Mesodermal cell (in vitro differentiated cells): ENCODE data around the gene FBXO33. TPM values are rescaled to one million over a fixed set of nuclear protein-coding genes. Genes with fewer than 3 reads are reported as not detected.

Experiments used
- H3K27ac ChIP-seq: 2 replicates; pipeline ENCODE4 v1.7.0; 2013; ENCODE audit warnings: mild to moderate bottlenecking, low read depth, low read length, moderate library complexity; ENCODE audit not compliant: severe bottlenecking
- H3K36me3 ChIP-seq: 2 replicates; pipeline ENCODE4 v1.7.1; 2013; ENCODE audit warnings: mild to moderate bottlenecking, low read length, moderate library complexity; ENCODE audit not compliant: control insufficient read depth, insufficient read depth
- H3K4me1 ChIP-seq: one replicate; pipeline ENCODE4 v1.7.1; 2013; ENCODE audit warnings: mild to moderate bottlenecking, low read length; ENCODE audit not compliant: insufficient read depth, control insufficient read depth, poor library complexity, severe bottlenecking
- H3K4me3 ChIP-seq: 2 replicates; pipeline ENCODE4 v1.7.0; 2013; ENCODE audit warnings: low read length, control low read depth, mild to moderate bottlenecking; ENCODE audit not compliant: insufficient read depth, poor library complexity, severe bottlenecking; ENCODE audit errors: extremely low read depth
- H3K9me3 ChIP-seq: 2 replicates; pipeline ENCODE4 v1.7.1; 2013; ENCODE audit warnings: mild to moderate bottlenecking, low read length, moderate library complexity; ENCODE audit not compliant: control insufficient read depth
- WGBS, 2 experiments: methylation state at CpG; one replicate each; pipeline ENCODE4 v1.1.5; 2013; ENCODE audit warnings: missing lambda C conversion rate in 2 of 2; ENCODE audit not compliant: insufficient coverage in 2 of 2; 5-methylcytosine and 5-hydroxymethylcytosine counted together
- polyA plus RNA-seq, 2 experiments: library from polyadenylated mRNA; stranded (reverse); fragments of 50-300 nt; gene quantifications; one replicate each; pipeline ENCODE4 v1.2.3, GENCODE V29; 2013

The FBXO33 gene
- 10.8 TPM for polyA plus RNA-seq (2013, experiment 1 of 2)
- polyA plus RNA-seq (2013, experiment 2 of 2): 11.9 TPM

DNA sequence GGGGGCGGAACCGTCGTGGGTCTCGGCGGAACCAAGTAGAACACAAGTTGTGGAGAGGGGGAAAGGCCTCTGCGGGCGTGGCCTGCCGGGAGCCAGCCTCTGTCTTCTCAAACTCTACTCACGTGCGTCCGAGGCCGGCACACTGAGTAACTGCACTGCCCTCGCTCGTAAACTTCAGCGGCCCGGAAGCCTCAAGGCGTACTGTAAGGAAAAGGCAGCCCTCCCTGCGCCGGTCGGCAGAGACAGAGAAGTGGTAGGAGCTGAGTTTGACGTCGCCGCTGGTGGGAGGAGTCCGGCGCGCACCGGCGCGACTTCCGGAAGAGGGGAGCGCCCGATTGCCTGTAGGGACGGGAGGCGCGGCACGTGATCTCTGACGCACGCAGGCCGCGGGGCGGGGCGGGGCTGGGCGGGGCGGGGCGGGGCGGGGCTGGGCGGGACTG lies at the start of gene FBXO33:
TSS of gene FBXO33 (minus strand) at position 255 of the 440 bp plus-strand sequence. CDS start 271 bp downstream, outside the sequence.
- WGBS, 2 experiments: 0% methylated on average over 6 to 15 of the region's 47 CpGs
- Histone ChIP-seq H3K27ac (peak within 1 kb of the TSS; percentile 100), H3K4me3 (peak within 1 kb of the TSS; percentile 70), H3K36me3 (no peaks in the 10 kb centered on the region), H3K9me3 (no peaks in the 10 kb centered on the region), H3K4me1 (peaks cover 3% of the 10 kb centered on the region)

GRCh38 chr14:39474416-39474911 lies 42.2 kb upstream of the FBXO33 start:
- no peaks in the 10 kb centered on the region for H3K36me3 ChIP-seq
- no peak overlapping the region for H3K27ac ChIP-seq
- no peaks in the 10 kb centered on the region for H3K9me3 ChIP-seq
- H3K4me3 ChIP-seq: no peak overlapping the region
- H3K4me1 ChIP-seq: no peaks in the 10 kb centered on the region
- WGBS, 2 experiments: 100% methylated on average over 1 of the region's 1 CpG; no CpG with 5 or more reads in 1 of the 2 experiments

GRCh38 chr14:39472078-39472477 lies 39.8 kb upstream of the FBXO33 start:
- H3K4me1 ChIP-seq: no peaks in the 10 kb centered on the region
- H3K9me3 ChIP-seq: no peaks in the 10 kb centered on the region
- H3K36me3 ChIP-seq: no peaks in the 10 kb centered on the region
- no peak overlapping the region for H3K27ac ChIP-seq
- no peak overlapping the region for H3K4me3 ChIP-seq
- WGBS, 2 experiments: 83 to 100% methylated on average over 1 of the region's 2 CpGs

GRCh38 chr14:39469094-39469710 lies 37.0 kb upstream of the FBXO33 start:
- H3K4me3 ChIP-seq: no peak overlapping the region
- no peaks in the 10 kb centered on the region for H3K9me3 ChIP-seq
- H3K36me3 ChIP-seq: no peaks in the 10 kb centered on the region
- no peaks in the 10 kb centered on the region for H3K4me1 ChIP-seq
- H3K27ac ChIP-seq: no peak overlapping the region
- 70 to 72% methylated on average over 3 of the region's 5 CpGs for WGBS, 2 experiments

DNA sequence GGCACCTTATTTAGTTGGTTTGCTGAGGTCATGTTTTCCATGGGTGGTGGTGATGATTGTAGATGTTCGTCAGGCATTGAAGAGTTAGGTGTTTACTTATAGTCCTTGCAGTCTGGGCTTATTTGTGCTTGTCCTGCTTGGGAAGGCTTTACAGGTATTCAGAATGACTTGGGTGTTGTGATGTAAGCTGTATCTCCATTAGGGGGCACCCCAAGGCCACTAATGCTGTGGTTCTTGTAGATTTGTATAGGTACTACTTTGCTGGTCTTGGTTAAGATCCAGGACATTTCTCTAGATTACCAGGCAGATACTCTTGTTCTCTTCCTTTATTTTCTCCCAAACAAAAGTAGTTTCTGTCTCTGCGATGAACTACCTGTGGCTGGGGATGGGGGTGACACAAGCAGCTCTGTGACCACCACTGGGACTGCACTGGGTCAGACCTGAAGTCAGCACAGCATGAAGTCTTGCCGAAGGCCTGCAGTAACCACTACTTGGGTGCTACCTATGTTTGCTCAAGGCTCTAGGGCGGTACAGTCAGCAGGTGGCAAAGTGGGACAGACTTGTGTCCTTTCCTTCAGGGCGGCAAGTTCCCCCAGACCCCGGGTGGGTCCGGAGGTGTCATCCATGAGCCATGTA lies 35.8 kb upstream of the FBXO33 start:
- 80 to 84% methylated on average over 6 to 7 of the region's 7 CpGs for WGBS, 2 experiments
- no peaks in the 10 kb centered on the region for H3K36me3 ChIP-seq
- no peak overlapping the region for H3K4me3 ChIP-seq
- H3K27ac ChIP-seq: no peak overlapping the region
- H3K9me3 ChIP-seq: no peaks in the 10 kb centered on the region
- H3K4me1 ChIP-seq: no peaks in the 10 kb centered on the region

GRCh38 chr14:39459795-39460478 lies 27.7 kb upstream of the FBXO33 start:
- Histone ChIP-seq H3K4me3 (no peak overlapping the region), H3K9me3 (no peaks in the 10 kb centered on the region), H3K27ac (no peak overlapping the region), H3K4me1 (peaks cover 2% of the 10 kb centered on the region), H3K36me3 (no peaks in the 10 kb centered on the region)
- WGBS, 2 experiments: no CpG with 5 or more reads among the region's 1 CpG

DNA sequence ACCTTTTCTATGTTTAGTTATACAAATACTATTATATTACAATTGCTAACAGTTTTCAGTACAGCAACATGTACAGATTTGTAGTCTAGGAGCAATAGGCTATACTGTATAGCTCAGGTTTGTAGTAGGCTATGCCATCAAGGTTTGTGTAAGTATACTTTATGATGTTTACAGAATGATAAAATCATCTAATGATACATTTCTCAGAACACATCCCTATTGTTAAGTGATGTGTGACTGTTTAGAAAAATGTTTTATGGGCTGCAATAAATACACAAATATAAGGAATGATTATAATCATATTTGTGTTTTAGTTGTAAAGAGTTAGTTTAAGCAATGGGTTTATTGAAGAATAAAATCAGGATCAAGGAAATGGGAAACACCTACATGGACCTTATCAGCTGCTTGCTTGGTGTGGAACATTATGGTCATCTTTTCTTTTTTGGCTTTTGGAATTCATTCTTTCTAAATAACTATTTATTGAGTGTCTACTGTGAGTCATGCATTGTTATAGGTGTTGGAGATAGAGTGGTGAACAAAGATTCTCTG lies 24.5 kb upstream of the FBXO33 start:
- Histone ChIP-seq H3K4me1 (peaks cover 2% of the 10 kb centered on the region), H3K9me3 (no peaks in the 10 kb centered on the region), H3K27ac (no peak overlapping the region), H3K36me3 (no peaks in the 10 kb centered on the region), H3K4me3 (no peak overlapping the region)

DNA sequence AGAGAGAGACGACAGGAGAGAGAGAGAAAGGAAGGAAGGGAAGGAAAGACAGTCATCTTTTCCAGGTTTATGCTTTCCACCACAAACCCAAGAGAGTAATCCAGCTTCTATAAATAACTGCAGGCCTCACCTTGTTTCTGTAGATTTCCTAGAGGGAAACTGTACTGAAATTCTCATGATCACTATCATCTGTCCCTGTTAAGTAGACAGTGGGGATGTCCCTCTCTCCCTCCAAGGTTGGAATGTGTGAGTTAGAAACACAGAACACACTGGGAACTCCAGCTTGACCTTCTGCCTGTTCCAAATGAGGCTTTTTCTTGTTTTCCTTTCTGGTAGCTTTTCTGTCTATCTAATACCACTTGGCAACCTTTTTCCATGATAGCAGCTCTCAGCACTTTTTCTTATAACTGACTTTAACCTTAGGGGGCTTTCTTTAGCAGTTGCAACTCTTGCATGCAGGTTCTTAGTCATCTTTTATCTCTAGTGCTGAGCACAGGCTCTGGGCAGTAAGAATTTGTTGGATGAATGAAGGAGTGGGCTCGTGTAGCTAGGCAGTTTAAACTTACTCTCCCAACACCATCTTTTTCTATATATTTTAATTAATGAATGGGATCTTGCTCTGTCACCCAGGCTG lies 22.8 kb upstream of the FBXO33 start:
- WGBS, 2 experiments: no CpG with 5 or more reads among the region's 2 CpGs
- Histone ChIP-seq H3K4me1 (peaks cover 2% of the 10 kb centered on the region), H3K4me3 (no peak overlapping the region), H3K36me3 (no peaks in the 10 kb centered on the region), H3K9me3 (no peaks in the 10 kb centered on the region), H3K27ac (no peak overlapping the region)

- H3K36me3 ChIP-seq: no peaks in the 10 kb centered on the region
- H3K4me1 ChIP-seq: peaks cover 2% of the 10 kb centered on the region
- no peak overlapping the region for H3K4me3 ChIP-seq
- no peaks in the 10 kb centered on the region for H3K9me3 ChIP-seq
- 100% methylated on average over 1 of the region's 2 CpGs; no CpG with 5 or more reads in 1 of the 2 experiments for WGBS, 2 experiments
- H3K27ac ChIP-seq: no peak overlapping the region
Measured at GRCh38 chr14:39452680-39453079, 20.4 kb upstream of the FBXO33 start.

GRCh38 chr14:39451811-39452210 lies 19.6 kb upstream of the FBXO33 start:
- no peaks in the 10 kb centered on the region for H3K9me3 ChIP-seq
- no peak overlapping the region for H3K27ac ChIP-seq
- H3K4me3 ChIP-seq: no peak overlapping the region
- peaks cover 2% of the 10 kb centered on the region for H3K4me1 ChIP-seq
- WGBS, 2 experiments: no CpG with 5 or more reads among the region's 2 CpGs
- H3K36me3 ChIP-seq: no peaks in the 10 kb centered on the region
